ENCODE measurements around the gene MAD1L1. TPM values are rescaled to one million over a fixed set of nuclear protein-coding genes. Genes with fewer than 3 reads are reported as not detected.

Gene MAD1L1
- total and polyA plus RNA-seq, 2 donors (not counting 3 experiments of a cell fraction or from before 2014, with no cell fraction given) = 34.1 to 42.3 TPM

DNA sequence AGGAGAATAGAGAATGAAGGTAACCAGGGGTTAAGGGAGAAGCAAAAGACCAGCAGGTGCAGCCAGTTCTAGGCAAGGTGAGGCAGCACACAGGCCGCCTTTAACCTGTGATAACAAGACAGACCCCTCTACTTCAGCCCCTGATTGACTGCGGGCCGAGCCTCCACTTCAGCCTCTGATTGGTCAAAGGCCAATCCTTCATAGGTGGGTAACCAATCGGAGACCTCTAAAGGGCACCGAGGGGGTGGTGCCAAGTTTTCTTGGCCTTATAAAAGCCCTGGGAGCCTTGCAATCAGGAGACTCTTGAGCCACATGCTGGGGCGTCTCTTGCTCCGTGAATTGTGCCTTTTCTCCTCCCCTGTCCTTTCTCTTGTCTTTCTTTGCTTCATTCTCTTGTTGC lies 463.9 kb downstream of the MAD1L1 start:
- Histone ChIP-seq H3K4me2 (ENCODE audit: insufficient read depth, low read length) (no peak overlapping the region), H2AFZ (ENCODE audit: low read depth, low read length) (no peak overlapping the region), H3K9me3 (replicated peaks; ENCODE audit: control insufficient read depth, insufficient read depth, low read length) (no peaks in the 10 kb centered on the region), H3K79me2 (ENCODE audit: control insufficient read depth, insufficient read depth, low read length) (no peaks in the 10 kb centered on the region), H3K4me3 (replicated peaks in 1 of 3; ENCODE audit: insufficient read depth in 1 of 3, low read depth in 1 of 3, low read length in 3 of 3) (no peak overlapping the region), H3K9me1 (replicated peaks; ENCODE audit: control insufficient read depth, extremely low read depth, insufficient read depth, low read length) (no peaks in the 10 kb centered on the region), H3K27ac (ENCODE audit: insufficient read depth, low read depth, low read length) (no peak overlapping the region), H3K36me3 (ENCODE audit: control insufficient read depth in 2 of 2, extremely low read depth in 1 of 2, insufficient read depth in 2 of 2, low read length in 2 of 2) (no peaks in the 10 kb centered on the region), H4K20me1 (replicated peaks; ENCODE audit: control insufficient read depth, extremely low read depth, insufficient read depth, low read length) (no peaks in the 10 kb centered on the region), H3K27me3 (ENCODE audit: control insufficient read depth in 2 of 2, insufficient read depth in 2 of 2, low read length in 2 of 2) (no peaks in the 10 kb centered on the region), H3K4me1 (ENCODE audit: control insufficient read depth, extremely low read depth, insufficient read depth, low read length) (no peaks in the 10 kb centered on the region), H3K9ac (replicated peaks; ENCODE audit: extremely low read depth, insufficient read depth, low read length) (no peak overlapping the region)
- POLR2A ChIA-PET = no interaction called here
- CTCF ChIA-PET = no interaction called here
- BruUV-seq (replicated peaks) = no TSS peak
- intact Hi-C loops (cut with micrococcal nuclease) (no loop called here), dilution Hi-C loops (cut with MboI; ENCODE audit: extremely low pct_ligation_motif_present, low sequenced_read_pairs) (no loop called here)
- TF ChIP-seq POLR2A (IDR thresholded peaks at IDR 0.05; ENCODE audit: low read depth, low read length) (no peak), JUN (IDR thresholded peaks at IDR 0.05; ENCODE audit: borderline replicate concordance, insufficient read depth, insufficient read length, low read depth) (no peak), GATA2 (IDR thresholded peaks at IDR 0.05; ENCODE audit: insufficient read depth, insufficient read length, low read depth, low read length) (no peak), POLR2AphosphoS5 (IDR thresholded peaks at IDR 0.05; ENCODE audit: insufficient read depth, low read depth, low read length) (no peak), EZH2 (IDR thresholded peaks at IDR 0.05; ENCODE audit: borderline replicate concordance, low read depth, low read length, severe bottlenecking) (no peak), MAX (IDR thresholded peaks at IDR 0.05; ENCODE audit: insufficient read depth, insufficient read length) (no peak), FOS (IDR thresholded peaks at IDR 0.05; ENCODE audit: borderline replicate concordance, insufficient read depth, low read length) (no peak), MYC (IDR thresholded peaks at IDR 0.05; ENCODE audit: low read depth, low read length) (no peak)
- TF ChIP-seq, protein P1, sequence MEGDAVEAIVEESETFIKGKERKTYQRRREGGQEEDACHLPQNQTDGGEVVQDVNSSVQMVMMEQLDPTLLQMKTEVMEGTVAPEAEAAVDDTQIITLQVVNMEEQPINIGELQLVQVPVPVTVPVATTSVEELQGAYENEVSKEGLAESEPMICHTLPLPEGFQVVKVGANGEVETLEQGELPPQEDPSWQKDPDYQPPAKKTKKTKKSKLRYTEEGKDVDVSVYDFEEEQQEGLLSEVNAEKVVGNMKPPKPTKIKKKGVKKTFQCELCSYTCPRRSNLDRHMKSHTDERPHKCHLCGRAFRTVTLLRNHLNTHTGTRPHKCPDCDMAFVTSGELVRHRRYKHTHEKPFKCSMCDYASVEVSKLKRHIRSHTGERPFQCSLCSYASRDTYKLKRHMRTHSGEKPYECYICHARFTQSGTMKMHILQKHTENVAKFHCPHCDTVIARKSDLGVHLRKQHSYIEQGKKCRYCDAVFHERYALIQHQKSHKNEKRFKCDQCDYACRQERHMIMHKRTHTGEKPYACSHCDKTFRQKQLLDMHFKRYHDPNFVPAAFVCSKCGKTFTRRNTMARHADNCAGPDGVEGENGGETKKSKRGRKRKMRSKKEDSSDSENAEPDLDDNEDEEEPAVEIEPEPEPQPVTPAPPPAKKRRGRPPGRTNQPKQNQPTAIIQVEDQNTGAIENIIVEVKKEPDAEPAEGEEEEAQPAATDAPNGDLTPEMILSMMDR (IDR thresholded peaks at IDR 0.05; ENCODE audit: extremely low read depth in 1 of 2, insufficient read depth in 1 of 2, low read depth in 1 of 2, low read length in 2 of 2) = no peak
- DNase-seq (ENCODE audit: low read depth, low spot score) (no peak), FAIRE-seq (no peak)
